Measurements from ENCODE around the gene MOCOS.

- TF ChIP-seq CTCF (IDR thresholded peaks at IDR 0.05) = no peak
- TF ChIP-seq ZFX (IDR thresholded peaks at IDR 0.05; ENCODE audit: borderline replicate concordance) = no peak
Observed at GRCh38 chr18:36160959-36161371, 26.3 kb upstream of the MOCOS start.
